Measurements from ENCODE around the gene C1orf74.
"Not testable (repeated sequence)": the region's sequence is repeated elsewhere in the genome, so short reads cannot be mapped to it uniquely, and the experiment has no call there.

Gene C1orf74

DNA sequence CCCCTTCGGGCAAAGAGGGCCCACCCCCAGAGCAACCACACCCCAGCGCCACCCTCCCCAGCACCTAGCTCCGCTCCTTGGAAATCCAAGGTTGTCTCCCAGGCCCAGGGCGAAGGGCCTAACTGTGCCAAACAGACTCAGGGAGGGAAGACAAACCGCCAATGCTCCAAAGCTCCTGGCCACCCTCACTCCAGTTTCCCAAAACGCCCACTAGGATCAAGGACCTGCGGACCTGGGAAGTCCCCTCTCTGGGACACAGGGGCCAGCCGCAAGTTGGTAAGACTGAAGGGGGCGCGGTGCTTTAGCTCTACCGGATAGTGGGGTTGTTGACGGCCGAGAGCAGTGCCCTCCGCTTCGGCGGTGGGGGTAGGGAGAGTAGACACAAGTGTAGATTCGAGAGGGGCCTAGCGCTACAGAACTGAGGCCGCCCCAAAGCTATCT is 21.0 kb upstream of the C1orf74 start:
- DNase-seq: no peak

- no peak for DNase-seq
Measured at GRCh38 chr1:209803568-209803967, 19.2 kb upstream of the C1orf74 start.

DNA sequence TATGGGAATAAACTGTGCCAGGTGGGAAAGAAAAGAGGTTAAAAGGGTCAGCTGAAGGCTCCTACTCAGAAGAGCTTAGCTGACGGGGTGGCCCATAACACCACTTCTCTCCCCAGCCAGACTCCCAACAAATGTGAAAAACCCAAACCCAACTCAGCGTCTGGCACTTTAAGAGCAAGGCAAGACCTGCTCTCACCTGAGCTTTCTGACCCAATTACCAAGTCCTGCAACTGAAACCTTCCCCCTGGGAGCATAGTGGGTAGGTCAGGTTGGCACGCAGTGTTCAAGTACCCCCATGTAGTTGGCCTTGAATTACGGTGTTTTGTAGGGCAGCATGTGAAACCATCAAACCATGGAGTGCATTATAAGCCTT is 18.4 kb upstream of the C1orf74 start:
- DNase-seq: no peak

DNA sequence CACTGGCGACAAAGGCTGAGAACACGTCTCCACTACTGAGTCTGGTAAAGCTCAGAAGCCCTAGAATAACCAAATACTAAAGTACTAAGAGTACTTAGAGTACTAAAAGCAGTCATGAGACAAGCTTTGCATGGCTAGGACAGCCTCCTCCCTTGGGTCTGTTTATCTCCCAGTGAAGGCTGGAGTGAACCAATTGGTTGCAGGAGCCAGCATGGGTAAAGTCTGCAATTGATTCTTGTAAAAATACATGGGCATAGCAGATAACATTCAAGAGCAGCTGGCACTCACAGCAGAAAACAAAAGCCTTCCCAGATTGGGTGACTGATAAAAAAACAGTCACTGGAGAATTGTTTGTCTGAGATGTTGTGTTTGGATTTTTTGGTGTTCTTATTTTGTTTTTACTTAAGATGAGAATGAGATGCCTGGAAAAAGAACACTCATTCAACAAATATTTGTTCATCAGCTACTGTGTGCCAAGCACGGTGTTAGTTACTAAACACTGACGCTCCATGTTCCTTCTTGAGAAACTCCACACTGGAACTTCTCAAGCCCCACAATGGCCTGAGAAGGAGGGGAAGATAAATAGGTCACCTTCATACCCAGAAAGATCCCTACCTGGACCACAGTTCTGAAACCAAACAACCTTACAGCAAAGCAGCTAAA is 17.9 kb upstream of the C1orf74 start:
- DNase-seq: no peak

- DNase-seq: no peak
Measured at GRCh38 chr1:209800984-209801834, 16.9 kb upstream of the C1orf74 start.

DNA sequence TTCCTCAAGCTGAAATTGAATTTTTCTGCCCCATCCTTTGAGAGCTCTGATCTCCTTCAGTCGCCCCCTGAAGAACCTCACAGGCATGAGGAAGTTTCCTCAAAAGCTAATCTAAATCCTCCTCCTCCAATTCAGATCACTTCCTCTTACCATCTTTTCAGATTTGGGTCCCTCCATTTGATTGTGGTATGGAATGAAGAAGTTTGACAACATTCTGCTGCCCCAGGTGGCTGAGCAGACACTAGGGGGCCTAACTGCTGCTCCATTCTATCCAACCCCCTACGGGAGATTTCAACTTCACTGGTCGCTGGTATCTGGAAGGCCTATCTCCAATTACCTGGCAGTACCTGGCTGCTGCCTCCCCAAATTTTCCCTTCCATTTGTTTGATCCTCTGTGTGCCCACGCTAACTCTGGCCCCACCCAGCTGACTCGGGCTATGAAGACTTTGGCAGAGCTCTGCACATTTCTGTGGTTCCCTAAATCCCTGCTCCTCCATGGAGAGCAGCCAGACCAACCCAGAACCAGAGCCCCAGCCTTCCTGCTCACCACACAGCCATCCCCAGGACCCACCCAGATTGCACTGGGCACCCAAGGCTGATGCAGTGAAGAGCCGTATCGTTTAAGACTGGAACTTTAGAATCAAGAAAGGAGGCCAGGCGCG is 13.8 kb upstream of the C1orf74 start:
- DNase-seq: no peak

GRCh38 chr1:209793711-209794110 is 9.4 kb upstream of the C1orf74 start:
- DNase-seq: not testable (repeated sequence)

GRCh38 chr1:209791920-209792319 is 7.6 kb upstream of the C1orf74 start:
- no peak for DNase-seq

GRCh38 chr1:209790286-209791193 is 6.2 kb upstream of the C1orf74 start:
- no peak for DNase-seq

DNA sequence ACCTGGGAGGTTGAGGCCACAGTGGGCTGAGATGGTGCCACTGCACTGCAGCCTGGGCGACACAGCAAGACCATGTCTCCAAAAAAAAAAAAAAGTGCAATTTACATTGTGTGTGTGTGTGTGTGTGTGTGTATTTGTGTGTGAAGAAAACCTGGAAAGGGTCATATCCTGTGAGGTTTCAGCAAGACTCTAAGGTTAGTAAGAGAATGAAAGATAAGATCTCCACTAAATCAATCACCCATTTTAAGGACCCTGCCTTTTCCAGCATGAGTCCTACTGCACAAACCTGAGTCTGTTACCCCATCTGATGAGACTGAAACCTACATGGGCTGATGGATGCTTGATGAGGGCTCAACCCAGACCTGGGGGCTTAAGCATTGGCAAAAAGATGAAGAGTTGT is 4.9 kb upstream of the C1orf74 start:
- DNase-seq: no peak

GRCh38 chr1:209787551-209787950 is 3.2 kb upstream of the C1orf74 start:
- no peak for DNase-seq

GRCh38 chr1:209786146-209786545 is 1.8 kb upstream of the C1orf74 start:
- DNase-seq: no peak

DNA sequence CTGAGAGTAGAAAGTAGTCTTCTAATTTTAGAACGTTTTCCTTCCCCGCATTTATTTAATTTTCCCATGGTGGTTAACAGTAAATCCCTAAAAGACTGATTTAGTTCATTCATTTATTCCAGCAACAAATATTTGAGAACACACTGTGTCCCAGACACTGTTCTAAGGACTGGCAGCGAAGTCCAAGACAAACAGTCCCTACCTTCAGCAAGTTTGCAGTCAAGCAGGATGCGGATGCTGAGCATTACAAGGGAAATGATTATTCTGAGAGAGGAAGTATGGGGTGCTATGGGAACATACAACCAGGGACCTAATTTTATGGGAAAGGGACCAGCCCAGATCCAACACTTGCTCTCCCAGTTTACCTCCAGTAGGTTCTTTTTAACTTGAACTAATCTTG is 1.2 kb upstream of the C1orf74 start:
- no peak for DNase-seq

DNA sequence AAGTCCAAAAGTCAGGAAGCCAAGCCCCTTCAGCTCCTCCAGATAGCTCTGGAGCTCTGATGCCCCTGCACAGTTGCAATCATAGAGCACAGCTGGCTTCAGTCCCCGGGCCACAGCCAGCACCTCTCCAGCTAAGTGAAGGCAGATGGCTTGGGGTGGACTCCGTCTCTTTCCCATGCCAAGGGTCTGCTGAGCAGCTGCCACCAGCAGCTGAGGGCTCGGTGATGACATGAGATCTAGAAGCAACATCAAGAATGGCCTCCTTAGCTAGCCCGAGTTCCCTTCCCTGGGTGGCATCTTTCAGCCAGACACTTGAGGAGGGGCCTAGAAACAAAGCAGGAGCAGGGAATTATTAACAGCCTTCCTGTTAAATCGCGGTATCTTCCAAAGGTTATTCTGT is 973 bp downstream of the C1orf74 start:
- DNase-seq: no peak

DNA sequence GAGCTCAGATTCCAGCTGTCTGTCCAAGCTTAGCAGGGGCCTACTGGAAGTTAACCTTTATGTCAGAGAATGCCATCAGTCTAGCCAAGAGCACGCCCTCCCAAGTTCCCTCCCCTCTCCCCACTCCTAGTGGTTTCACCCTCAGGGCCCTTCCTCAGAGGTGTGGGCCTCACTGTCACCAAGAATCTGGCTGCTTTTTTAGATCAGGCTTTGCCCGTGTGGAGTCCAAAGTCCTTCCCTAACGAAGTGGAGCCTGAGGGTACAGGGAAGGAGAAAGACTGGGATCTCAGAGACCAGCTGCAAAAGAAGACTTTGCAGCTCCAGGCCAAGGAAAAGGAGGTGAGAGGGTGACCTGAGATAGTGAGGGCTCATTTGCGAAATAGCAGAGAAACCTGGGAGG is 4.1 kb downstream of the C1orf74 start:
- DNase-seq: no peak

DNA sequence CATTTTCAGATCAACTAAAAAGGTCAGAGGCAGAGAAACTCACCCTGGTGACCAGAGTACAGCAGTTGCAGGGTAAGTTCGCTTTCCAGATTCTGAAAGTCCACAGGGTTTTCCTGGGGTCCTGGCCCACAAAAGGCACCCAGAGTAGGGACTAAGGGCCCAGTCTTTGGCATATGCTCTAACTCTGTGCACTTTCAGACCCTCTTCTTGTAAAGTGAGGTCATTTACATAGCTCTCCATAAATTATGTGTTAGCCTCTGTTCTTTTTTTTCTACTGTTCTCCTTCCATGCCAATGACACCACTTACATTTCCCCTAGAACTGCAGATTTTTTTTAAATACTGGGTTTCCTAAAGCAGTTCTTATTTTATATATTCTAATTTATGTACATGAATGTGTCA is 6.3 kb downstream of the C1orf74 start:
- no peak for DNase-seq

- no peak for DNase-seq
Measured at GRCh38 chr1:209777587-209777986, 6.8 kb downstream of the C1orf74 start.

GRCh38 chr1:209775678-209776077 is 8.7 kb downstream of the C1orf74 start:
- no peak for DNase-seq

GRCh38 chr1:209774592-209774991 is 9.8 kb downstream of the C1orf74 start:
- DNase-seq: no peak

GRCh38 chr1:209772126-209772525 is 12.2 kb downstream of the C1orf74 start:
- DNase-seq: no peak

DNA sequence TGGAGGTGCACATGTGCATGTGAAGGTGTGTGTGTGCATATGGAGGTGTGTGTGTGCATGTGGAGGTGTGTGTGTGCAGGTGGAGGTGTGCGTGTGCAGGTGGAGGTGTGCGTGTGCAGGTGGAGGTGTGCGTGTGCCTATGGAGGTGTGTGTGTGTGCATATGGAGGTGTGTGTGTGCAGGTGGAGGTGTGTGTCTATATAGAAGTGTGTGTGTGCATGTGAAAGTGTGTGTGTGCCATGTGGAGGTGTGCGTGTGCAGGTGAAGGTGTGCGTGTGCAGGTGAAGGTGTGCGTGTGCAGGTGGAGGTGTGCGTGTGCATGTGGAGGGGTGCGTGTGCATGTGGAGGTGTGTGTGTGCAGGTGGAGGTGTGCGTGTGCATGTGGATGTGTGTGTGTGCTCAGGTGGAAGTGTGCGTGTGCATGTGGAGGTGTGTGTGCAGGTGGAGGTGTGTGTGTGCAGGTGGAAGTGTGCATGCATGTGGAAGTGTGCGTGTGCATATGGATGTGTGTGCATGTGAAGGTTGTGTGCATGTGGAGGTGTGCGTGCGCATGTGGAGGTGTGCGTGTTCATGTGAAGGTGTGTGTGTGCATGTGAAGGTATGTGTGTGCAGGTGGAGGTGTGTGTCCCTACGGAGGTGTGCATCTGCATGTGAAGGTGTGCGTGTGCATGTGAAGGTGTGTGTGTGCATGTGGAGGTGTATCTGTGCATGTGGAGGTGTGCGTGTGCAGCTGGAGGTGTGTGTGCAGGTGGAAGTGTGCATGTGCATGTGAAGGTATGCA is 13.5 kb downstream of the C1orf74 start:
- no peak for DNase-seq

- no peak for DNase-seq
Measured at GRCh38 chr1:209769971-209770370, 14.4 kb downstream of the C1orf74 start.

Measured in activated CD4-positive, alpha-beta T cell treated with anti-CD3 and anti-CD28 coated beads, Interleukin-2, Interleukin-6, amounts not matched to agents 100 ng/mL and 50 ng/mL, durations not matched to agents 16 hours and 8 hours (primary cell).